LNCaP clone FGC (cell line): ENCODE data around the gene SIRT4.

Experiments used
- DNase-seq: peaks from one replicate; pipeline ENCODE4 v3.0.0-alpha.2; 2011; ENCODE audit warnings: low read depth
- H3K4me3 ChIP-seq: 2 replicates; pipeline ENCODE4 v1.5.1; 2011; ENCODE audit warnings: mild to moderate bottlenecking, low read depth, low read length, control low read depth
- TF ChIP-seq, protein P1 (sequence below): IDR thresholded peaks from 2 replicates; pipeline ENCODE4 v1.5.1; 2012; ENCODE audit warnings: mild to moderate bottlenecking; ENCODE audit not compliant: control insufficient read depth, insufficient read depth; ENCODE audit errors: extremely low read depth

The SIRT4 gene

DNA sequence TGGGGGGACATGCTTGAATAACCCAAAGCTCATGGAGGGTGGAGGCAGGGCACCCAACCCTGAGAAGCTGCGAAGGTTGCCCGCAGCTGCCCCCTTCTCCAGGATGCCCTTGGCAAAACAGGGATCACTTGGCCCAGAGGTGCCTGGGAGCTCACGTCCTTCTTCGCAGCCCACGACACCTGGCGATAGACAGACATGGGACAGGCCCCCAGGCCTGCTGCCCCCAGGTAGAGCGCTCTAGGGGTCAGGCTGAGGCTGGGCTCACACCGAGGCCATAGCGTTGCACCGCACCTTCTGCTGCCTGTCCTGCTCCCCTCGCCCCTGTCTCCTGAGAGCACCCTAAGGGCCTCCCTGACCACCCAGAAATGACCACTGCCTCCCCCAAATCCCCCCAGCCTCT, 45.6 kb downstream of the SIRT4 start:
- DNase-seq, result no peak
- TF ChIP-seq, protein P1, sequence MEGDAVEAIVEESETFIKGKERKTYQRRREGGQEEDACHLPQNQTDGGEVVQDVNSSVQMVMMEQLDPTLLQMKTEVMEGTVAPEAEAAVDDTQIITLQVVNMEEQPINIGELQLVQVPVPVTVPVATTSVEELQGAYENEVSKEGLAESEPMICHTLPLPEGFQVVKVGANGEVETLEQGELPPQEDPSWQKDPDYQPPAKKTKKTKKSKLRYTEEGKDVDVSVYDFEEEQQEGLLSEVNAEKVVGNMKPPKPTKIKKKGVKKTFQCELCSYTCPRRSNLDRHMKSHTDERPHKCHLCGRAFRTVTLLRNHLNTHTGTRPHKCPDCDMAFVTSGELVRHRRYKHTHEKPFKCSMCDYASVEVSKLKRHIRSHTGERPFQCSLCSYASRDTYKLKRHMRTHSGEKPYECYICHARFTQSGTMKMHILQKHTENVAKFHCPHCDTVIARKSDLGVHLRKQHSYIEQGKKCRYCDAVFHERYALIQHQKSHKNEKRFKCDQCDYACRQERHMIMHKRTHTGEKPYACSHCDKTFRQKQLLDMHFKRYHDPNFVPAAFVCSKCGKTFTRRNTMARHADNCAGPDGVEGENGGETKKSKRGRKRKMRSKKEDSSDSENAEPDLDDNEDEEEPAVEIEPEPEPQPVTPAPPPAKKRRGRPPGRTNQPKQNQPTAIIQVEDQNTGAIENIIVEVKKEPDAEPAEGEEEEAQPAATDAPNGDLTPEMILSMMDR, result no peak

DNA sequence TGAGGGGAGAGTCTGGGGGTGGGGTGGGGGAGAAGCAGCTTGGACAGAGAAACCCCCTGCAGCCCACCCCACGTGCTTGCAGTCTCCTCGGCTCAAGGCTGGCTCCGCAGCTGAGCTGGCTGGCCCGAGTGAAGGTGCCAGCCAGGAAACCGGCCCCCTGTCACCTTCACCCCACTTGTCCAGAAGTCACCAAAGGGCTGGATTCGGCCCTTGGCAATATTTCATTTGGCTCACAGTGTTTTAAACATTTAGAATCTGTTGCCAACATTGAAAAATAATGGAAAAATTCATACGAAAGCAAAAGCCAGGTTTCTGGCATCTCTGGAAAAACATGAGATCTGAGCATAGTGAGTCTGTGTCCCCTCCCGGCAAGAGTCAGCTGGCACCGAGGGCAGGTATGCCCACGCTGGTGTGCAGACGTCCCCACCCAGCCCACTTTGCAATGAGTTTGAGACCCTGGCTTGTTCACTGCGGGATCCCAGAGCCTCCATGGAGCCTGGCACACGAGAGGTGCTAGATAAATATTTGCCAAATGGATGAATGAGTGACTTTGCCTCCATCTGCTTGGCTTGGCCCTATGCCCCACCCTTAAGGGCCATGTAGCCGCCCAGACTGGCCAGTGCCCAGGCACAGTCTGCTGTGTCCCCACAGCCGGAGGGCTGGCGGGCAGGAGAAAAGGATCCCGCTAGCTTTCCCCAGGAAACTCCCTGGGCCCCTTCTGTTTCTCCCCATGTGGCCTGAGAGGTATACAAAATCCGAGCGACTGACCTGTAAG, 48.6 kb downstream of the SIRT4 start:
- peak; percentile 71 for DNase-seq
- no peak overlapping the region for H3K4me3 ChIP-seq
- TF ChIP-seq, protein P1, result no peak

More for the DNA sequence above, 45.6 kb downstream of the SIRT4 start:
- H3K4me3 ChIP-seq, result no peak overlapping the region

DNA sequence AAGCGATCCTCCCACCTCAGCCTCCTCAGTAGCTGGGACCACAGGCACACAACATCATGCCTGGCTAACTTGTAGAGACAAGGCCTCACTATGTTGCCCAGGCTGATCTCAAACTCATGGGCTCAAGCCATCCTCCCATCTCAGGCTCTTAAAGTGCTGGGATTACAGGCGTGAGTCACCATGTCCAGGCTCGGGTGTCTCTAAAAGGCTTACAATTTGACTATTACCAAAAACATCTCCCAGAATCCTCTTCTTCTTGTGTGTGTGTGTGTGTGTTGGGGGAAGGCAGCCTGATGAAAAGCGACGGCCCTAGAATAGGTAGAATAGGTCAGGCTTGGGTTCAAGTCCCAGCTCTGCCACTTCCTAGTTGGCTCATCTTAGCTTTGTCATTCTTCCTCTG, 50.0 kb downstream of the SIRT4 start:
- no peak overlapping the region for H3K4me3 ChIP-seq
- no peak for DNase-seq
- TF ChIP-seq, protein P1, result no peak

DNA sequence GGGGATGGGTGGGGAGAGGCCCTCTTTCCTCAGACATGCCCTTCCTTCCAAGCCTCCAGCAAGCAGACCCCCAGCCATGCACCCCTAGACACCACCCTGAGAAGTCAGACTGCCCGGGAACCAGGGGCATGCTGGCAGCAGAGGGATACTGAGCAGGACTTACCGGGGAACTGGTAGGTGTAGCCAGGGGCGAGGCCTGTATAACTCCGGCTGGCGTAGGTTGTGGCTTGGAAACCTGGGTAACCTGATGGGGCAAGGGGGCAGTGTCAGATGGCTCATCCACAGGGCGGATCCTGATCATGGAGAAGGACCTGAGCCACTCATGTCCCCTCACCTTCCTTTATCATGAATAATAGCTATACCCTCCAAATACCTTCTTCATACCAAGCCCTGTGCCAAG, 51.0 kb downstream of the SIRT4 start:
- H3K4me3 ChIP-seq, result no peak overlapping the region
- TF ChIP-seq, protein P1, result no peak
- DNase-seq, result no peak

DNA sequence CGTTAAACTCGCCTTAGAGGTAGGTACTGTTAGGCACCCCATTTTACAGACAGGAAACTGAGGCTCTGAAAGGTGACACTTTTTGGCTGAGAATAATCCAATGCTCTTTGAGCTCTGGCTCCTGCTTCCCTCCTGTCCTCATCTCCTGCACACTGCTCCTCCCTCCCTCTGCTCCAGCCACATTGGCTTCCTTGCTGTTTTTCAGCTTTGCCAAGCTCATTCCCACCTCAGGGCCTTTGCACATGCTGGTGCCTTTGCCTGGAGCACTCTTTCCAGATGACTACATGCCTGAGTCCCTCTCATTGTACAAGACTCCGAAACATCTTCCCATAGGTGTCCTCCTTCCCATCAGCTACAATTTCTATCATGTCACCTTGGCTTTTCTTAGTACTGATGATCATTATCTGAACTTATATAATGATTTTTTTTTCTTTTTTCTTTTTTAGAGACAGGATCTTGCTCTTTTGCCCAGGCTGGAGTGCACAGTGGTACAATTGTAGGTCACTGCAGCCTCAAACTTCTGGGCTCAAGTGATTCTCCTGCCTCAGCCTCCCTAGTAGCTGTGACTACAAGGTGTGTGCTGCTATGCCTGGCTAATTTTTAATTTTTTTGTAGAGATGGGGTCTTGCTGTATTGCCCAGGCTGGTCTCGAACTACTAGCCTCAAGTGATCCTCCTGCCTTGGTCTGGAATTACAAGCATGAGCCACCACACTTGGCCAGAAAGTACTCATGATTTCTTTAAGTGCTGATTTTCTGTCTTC, 51.6 kb downstream of the SIRT4 start:
- TF ChIP-seq, protein P1, result no peak
- no peak overlapping the region for H3K4me3 ChIP-seq
- no peak for DNase-seq

DNA sequence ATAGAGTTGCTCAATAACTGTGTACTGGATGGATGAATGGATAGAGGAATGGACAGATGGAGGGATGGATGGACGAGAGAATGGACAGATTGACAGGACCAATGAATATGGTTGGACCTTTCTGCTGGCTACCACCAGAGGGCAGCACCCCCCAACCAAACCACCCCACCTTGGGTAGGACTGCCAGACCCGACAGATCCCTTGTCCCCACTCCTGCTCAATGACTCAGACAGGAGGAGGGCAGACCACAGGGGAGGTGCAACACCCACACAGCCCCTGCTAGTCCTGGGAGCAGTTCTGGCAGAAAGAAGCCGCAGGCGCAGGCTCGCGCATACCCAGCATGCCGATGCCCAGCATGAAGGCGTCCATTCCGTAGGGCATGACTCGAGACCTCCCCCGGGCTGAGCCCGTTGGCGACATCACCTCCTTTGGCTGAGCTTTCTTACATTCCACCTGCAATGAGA, 54.5 kb downstream of the SIRT4 start:
- DNase-seq, result peak; percentile 22
- TF ChIP-seq, protein P1, result peak; percentile 90
- H3K4me3 ChIP-seq, result no peak overlapping the region
